ENCODE measurements around the gene TOP1.

TOP1 gene

GRCh38 chr20:41028359-41029149 is at the start of gene TOP1:
TSS of gene TOP1 (plus strand) at chr20:41028822. CDS start at chr20:41029068, 246 bp downstream.
- DNase-seq (ENCODE audit: low read depth), result peak; percentile 99

- no peak for DNase-seq (ENCODE audit: low read depth)
Measured at GRCh38 chr20:40979247-40979646, 49.4 kb upstream of the TOP1 start.

GRCh38 chr20:40980106-40980827 is 48.4 kb upstream of the TOP1 start:
- peak; percentile 72 for DNase-seq (ENCODE audit: low read depth)

GRCh38 chr20:40980828-40981310 is 47.8 kb upstream of the TOP1 start:
- DNase-seq (ENCODE audit: low read depth), result no peak

GRCh38 chr20:40982415-40983145 is 46.0 kb upstream of the TOP1 start:
- DNase-seq (ENCODE audit: low read depth), result no peak

GRCh38 chr20:40983898-40984297 is 44.7 kb upstream of the TOP1 start:
- no peak for DNase-seq (ENCODE audit: low read depth)

GRCh38 chr20:40984496-40984895 is 44.1 kb upstream of the TOP1 start:
- DNase-seq (ENCODE audit: low read depth), result no peak

GRCh38 chr20:40986774-40987173 is 41.8 kb upstream of the TOP1 start:
- DNase-seq (ENCODE audit: low read depth), result no peak

GRCh38 chr20:40990542-40991120 is 38.0 kb upstream of the TOP1 start:
- peak; percentile 83 for DNase-seq (ENCODE audit: low read depth)

GRCh38 chr20:40991181-40991889 is 37.3 kb upstream of the TOP1 start:
- no peak for DNase-seq (ENCODE audit: low read depth)

- no peak for DNase-seq (ENCODE audit: low read depth)
Measured at GRCh38 chr20:40992349-40993113, 36.1 kb upstream of the TOP1 start.

GRCh38 chr20:40993794-40994540 is 34.7 kb upstream of the TOP1 start:
- DNase-seq (ENCODE audit: low read depth), result peak; percentile 61

GRCh38 chr20:40996326-40996725 is 32.3 kb upstream of the TOP1 start:
- DNase-seq (ENCODE audit: low read depth), result no peak

GRCh38 chr20:40997116-40997515 is 31.5 kb upstream of the TOP1 start:
- DNase-seq (ENCODE audit: low read depth), result no peak

GRCh38 chr20:40999841-41000240 is 28.8 kb upstream of the TOP1 start:
- no peak for DNase-seq (ENCODE audit: low read depth)

- no peak for DNase-seq (ENCODE audit: low read depth)
Measured at GRCh38 chr20:41000628-41001027, 28.0 kb upstream of the TOP1 start.

GRCh38 chr20:41001497-41001896 is 27.1 kb upstream of the TOP1 start:
- peak; percentile 89 for DNase-seq (ENCODE audit: low read depth)

- no peak for DNase-seq (ENCODE audit: low read depth)
Measured at GRCh38 chr20:41002842-41003142, 25.8 kb upstream of the TOP1 start.

- DNase-seq (ENCODE audit: low read depth), result peak; percentile 99
Measured at GRCh38 chr20:41003143-41003935, 25.3 kb upstream of the TOP1 start.
